Left lung (tissue), 10 donors: Measurements from ENCODE around the gene MYH10. TPM values are rescaled to one million over a fixed set of nuclear protein-coding genes. Genes with fewer than 3 reads are reported as not detected.

ENCODE experiments used
- ATAC-seq: fragments of 200-7000 bp; cut with Tn5 transposase; one replicate; pipeline ENCODE4 v1.9.1; 2020; ENCODE audit warnings: moderate library complexity
- DNase-seq, 4 donors: peaks; one replicate each; pipeline ENCODE4 v3.0.0-alpha.2; 2013 to 2020
- H3K27ac ChIP-seq, 2 donors: fragments of 200-600 bp; sonication (generic) in 1 of 2; one replicate each; pipeline versions ENCODE4 v1.5.0 to v1.8.0; 2020 to 2021
- H3K27me3 ChIP-seq, 2 donors: fragments of 200-600 bp; sonication (generic) in 1 of 2; one replicate each; pipeline versions ENCODE4 v1.5.0 to v1.8.0; 2020 to 2021
- H3K36me3 ChIP-seq, 2 donors: fragments of 200-600 bp; sonication (generic) in 1 of 2; one replicate each; pipeline versions ENCODE4 v1.5.0 to v1.8.0; 2020 to 2021
- H3K4me1 ChIP-seq, 2 donors: fragments of 200-600 bp; one replicate each; pipeline ENCODE4 v1.8.0; 2021
- H3K4me3 ChIP-seq, 2 donors: fragments of 200-600 bp; sonication (generic) in 1 of 2; one replicate each; pipeline versions ENCODE4 v1.5.0 to v1.8.0; 2020 to 2021; ENCODE audit warnings: mild to moderate bottlenecking in 1 of 2
- H3K9me3 ChIP-seq, 2 donors: fragments of 200-600 bp; sonication (generic) in 1 of 2; one replicate each; pipeline versions ENCODE4 v1.5.0 to v1.8.0; 2020 to 2021
- intact Hi-C, 2 donors: fragments of 100-400 bp; cut with DNase I; formaldehyde crosslinking; loops; one replicate each; pipeline versions ENCODE4 v1.11.2 to v1.14.2; 2022
- polyA plus RNA-seq, 6 donors: library from polyadenylated mRNA; unstranded; fragments of 120-200 nt; gene quantifications; one replicate each; pipeline ENCODE4 v1.2.1, GENCODE V29; 2013; ENCODE audit not compliant: insufficient read length in 6 of 6
- total RNA-seq, 2 donors: library from RNA; stranded (reverse); fragmentation: NEBNext Ultra II Directional; extraction: Animal tissue kit (Norgen Biotek cat#: 25700); gene quantifications; one replicate each; pipeline ENCODE4 v1.2.1, GENCODE V29; 2021
- TF ChIP-seq, protein P1 (sequence below), 2 donors: fragments of 200-600 bp; sonication (generic) in 1 of 2; IDR thresholded peaks; one replicate each; pipeline versions ENCODE4 v1.5.0 to v1.8.0; 2021; ENCODE audit warnings: antibody characterized with exemption in 2 of 2
- donor health status: DM: no; HTN: yes; CAD: no.
- donor health status: DM: no; HTN: no; CAD: no.

MYH10 gene
- total and polyA plus RNA-seq, 8 donors: 70.9 to 196 (median 151) TPM

DNA sequence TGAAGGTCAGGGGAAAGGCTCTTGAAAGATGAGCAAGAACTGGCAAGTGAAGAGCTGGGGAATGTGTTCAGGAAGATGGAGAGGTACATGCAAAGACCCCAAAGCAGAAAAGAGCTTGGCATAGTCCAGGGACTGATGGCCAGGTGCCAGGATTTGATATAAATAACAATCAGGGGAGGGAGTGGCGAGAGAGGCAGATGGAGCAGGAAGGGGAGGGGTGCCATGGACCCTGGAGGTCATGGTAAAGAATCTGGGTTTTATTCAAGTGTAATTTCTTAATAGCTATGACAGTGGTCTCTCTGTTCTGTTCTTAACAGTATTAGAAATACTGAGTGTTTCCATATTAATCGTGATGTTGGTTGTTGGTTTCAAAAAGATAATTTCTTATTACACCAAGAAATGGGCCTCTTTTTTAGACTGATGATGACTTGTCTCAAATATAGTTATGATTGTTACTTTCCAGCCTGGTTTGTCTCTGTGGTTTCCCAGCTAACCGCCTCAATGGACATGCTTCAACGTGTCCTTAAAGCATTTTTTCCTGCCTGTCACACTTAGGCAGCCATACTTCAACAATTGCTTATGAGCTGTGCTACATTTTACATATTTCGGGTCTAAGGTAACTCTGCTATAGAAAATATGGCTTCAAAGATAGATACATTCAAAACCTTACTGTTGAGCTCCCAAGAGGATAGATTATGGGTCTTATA is 49.4 kb downstream of the MYH10 start:
- Histone ChIP-seq H3K27ac (no peak overlapping the region), H3K4me3 (no peak overlapping the region), H3K36me3 (no peaks in the 10 kb centered on the region), H3K9me3 (no peaks in the 10 kb centered on the region), H3K27me3 (no peaks in the 10 kb centered on the region), H3K4me1 (no peaks in the 10 kb centered on the region)
- DNase-seq: no peak
- intact Hi-C loops: no loop called here
- TF ChIP-seq, protein P1, sequence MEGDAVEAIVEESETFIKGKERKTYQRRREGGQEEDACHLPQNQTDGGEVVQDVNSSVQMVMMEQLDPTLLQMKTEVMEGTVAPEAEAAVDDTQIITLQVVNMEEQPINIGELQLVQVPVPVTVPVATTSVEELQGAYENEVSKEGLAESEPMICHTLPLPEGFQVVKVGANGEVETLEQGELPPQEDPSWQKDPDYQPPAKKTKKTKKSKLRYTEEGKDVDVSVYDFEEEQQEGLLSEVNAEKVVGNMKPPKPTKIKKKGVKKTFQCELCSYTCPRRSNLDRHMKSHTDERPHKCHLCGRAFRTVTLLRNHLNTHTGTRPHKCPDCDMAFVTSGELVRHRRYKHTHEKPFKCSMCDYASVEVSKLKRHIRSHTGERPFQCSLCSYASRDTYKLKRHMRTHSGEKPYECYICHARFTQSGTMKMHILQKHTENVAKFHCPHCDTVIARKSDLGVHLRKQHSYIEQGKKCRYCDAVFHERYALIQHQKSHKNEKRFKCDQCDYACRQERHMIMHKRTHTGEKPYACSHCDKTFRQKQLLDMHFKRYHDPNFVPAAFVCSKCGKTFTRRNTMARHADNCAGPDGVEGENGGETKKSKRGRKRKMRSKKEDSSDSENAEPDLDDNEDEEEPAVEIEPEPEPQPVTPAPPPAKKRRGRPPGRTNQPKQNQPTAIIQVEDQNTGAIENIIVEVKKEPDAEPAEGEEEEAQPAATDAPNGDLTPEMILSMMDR (IDR thresholded peaks at IDR 0.05): no peak
- no peak for ATAC-seq

DNA sequence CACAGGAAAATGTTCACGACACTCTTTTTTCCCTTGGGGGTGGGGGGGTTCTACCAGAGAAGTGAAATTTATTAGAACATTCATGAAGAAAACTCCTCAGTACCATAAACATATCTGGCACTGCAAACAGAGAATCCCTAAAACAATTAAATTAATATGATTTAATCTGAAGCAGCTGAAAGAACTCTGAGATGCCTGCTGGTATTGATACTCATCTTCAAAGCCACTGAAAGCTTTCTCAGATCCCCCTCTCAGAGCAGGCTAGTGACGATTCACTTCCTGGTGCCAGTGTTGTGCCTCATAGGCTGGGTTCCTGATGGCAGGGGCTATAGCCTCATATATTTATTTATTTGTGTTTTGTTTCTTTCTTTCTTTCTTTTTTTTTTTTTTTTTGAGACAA is 52.7 kb downstream of the MYH10 start:
- intact Hi-C loops: no loop called here
- ATAC-seq: no peak
- H3K4me3 ChIP-seq: no peak overlapping the region
- TF ChIP-seq, protein P1 (IDR thresholded peaks at IDR 0.05): no peak
- no peak for DNase-seq
- H3K27me3 ChIP-seq: no peaks in the 10 kb centered on the region
- no peaks in the 10 kb centered on the region for H3K4me1 ChIP-seq
- no peaks in the 10 kb centered on the region for H3K9me3 ChIP-seq
- no peak overlapping the region for H3K27ac ChIP-seq
- H3K36me3 ChIP-seq: no peaks in the 10 kb centered on the region

DNA sequence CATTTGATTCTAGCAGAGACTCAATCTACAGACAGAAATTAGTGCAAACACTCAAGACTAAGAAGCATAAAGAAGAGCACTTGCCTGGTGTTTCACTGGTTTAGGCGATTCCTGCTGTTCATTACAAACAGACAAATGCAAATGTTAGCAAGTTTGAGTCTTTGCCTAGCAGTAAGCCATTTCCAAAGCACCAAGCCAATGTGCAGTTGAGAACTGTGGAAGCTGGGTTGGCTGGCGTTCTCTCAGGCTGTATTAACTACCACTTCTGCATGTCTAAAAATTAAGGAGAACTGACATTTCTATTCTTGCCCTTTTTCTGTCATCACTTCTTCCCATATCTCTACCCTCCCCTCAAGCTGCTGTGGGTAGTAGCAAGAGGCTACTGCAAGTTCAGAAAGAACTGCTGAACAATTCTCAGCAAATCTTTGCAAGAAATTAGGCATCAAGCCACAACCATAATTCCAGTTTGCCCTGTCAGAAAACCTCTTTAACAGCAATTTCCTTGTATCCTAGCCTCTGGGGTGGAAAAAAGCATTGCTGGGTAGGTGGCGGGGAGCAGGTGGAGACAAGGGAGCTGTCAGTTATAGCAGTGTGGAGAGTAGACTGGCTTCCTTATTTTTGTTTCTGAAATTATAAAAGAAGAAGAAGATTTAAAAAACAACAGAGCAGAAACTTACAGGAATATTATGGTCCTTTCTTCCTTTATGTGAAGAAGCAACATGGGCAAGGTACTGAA is 53.8 kb downstream of the MYH10 start:
- H3K4me3 ChIP-seq: no peak overlapping the region
- H3K9me3 ChIP-seq: no peaks in the 10 kb centered on the region
- H3K27ac ChIP-seq: no peak overlapping the region
- no peaks in the 10 kb centered on the region for H3K36me3 ChIP-seq
- H3K4me1 ChIP-seq: no peaks in the 10 kb centered on the region
- intact Hi-C loops: no loop called here
- ATAC-seq (no peak), DNase-seq (no peak)
- TF ChIP-seq, protein P1 (IDR thresholded peaks at IDR 0.05): no peak
- no peaks in the 10 kb centered on the region for H3K27me3 ChIP-seq

DNA sequence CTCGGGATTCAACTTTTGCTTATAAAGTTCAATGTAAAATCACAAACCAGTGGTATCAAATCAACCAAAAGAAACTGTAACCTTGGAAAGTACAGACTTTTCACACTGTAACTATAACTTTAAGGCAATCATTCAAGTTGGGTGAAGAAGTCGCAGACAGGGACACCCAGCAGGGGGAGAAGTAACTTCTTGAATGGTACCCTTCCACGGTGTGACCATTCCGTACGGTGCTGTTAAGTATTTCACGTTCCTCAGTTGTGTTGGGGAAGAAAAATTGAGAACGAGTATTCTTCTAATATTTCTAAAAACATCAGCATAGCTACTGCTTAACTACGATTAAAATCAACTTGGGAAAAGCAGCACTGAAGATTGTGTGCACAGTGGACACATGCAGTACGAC is 55.8 kb downstream of the MYH10 start:
- no peaks in the 10 kb centered on the region for H3K4me1 ChIP-seq
- TF ChIP-seq, protein P1 (IDR thresholded peaks at IDR 0.05): peak in 1 of 2 donors; percentile 4
- no peak overlapping the region for H3K27ac ChIP-seq
- no peaks in the 10 kb centered on the region for H3K27me3 ChIP-seq
- no peak for ATAC-seq
- no peak overlapping the region for H3K4me3 ChIP-seq
- peak in 1 of 4 donors; percentile 10 for DNase-seq
- intact Hi-C loops: no loop called here
- H3K9me3 ChIP-seq: no peaks in the 10 kb centered on the region
- H3K36me3 ChIP-seq: no peaks in the 10 kb centered on the region

DNA sequence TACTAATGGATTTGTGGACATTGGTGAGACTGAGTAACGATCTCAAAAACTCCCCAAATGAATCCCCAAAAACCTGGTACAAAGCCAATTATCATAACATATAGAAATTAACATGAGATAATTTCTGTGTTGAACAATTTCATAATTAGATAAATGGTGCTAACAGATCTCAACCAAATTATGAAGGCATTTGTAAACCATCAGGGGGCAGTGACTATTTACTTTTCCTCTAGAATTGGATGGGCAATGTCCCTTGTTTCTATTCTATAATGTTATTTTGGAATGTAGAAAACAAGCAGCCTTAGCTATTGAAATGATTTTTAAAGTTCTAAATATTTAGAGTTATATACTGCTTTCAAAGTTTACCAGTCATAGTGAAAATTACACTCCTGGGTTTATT is 57.8 kb downstream of the MYH10 start:
- H3K9me3 ChIP-seq: no peaks in the 10 kb centered on the region
- no peak overlapping the region for H3K27ac ChIP-seq
- no peak overlapping the region for H3K4me3 ChIP-seq
- H3K4me1 ChIP-seq: no peaks in the 10 kb centered on the region
- intact Hi-C loops: no loop called here
- TF ChIP-seq, protein P1 (IDR thresholded peaks at IDR 0.05): no peak
- no peaks in the 10 kb centered on the region for H3K36me3 ChIP-seq
- no peaks in the 10 kb centered on the region for H3K27me3 ChIP-seq
- DNase-seq (peak in 2 of 4 donors; percentile 12 to 31), ATAC-seq (no peak)
